A673 (cell line): ENCODE data around the gene KLHL13. TPM values are rescaled to one million over a fixed set of nuclear protein-coding genes. Genes with fewer than 3 reads are reported as not detected.

Source experiments
- BruUV-seq: library from RNA; stranded (reverse); fragments of 400-500 nt; replicated peaks from 2 replicates; lab custom pipeline; 2021; lab: Mats Ljungman, UMichigan
- CTCF ChIA-PET: fragments of 300-600 bp; sonication (Branson Sonifier 250); formaldehyde crosslinking; loops from one replicate; lab custom pipeline; 2022; ENCODE audit warnings: antibody characterized with exemption; lab: Charles Lee
- POLR2A ChIA-PET: fragments of 300-600 bp; sonication (Branson Sonifier 250); formaldehyde crosslinking; loops from one replicate; lab custom pipeline; 2022; ENCODE audit warnings: antibody characterized with exemption; ENCODE audit not compliant: low non-redundant PET; lab: Charles Lee
- DNase-seq: peaks from one replicate; pipeline ENCODE4 v3.0.0-alpha.2; 2015; ENCODE audit warnings: low spot score
- H3K27ac ChIP-seq: fragments of 200-600 bp; sonication (generic); 2 replicates; pipeline ENCODE4 v1.5.1; 2016; ENCODE audit warnings: mixed run types, low read depth, mild to moderate bottlenecking, mixed read lengths, antibody characterized with exemption, low read length; ENCODE audit not compliant: poor library complexity, severe bottlenecking
- H3K27me3 ChIP-seq: fragments of 200-600 bp; sonication (generic); replicated peaks from 2 replicates; pipeline ENCODE4 v1.6.1; 2017; ENCODE audit warnings: mixed run types, low read depth, mild to moderate bottlenecking, mixed read lengths, antibody characterized with exemption, low read length; ENCODE audit not compliant: insufficient read depth, poor library complexity
- H3K36me3 ChIP-seq: fragments of 200-600 bp; sonication (generic); 2 replicates; pipeline ENCODE4 v1.6.1; 2016; ENCODE audit warnings: mixed run types, mild to moderate bottlenecking, mixed read lengths, antibody characterized with exemption, low read length; ENCODE audit not compliant: insufficient read depth, poor library complexity, severe bottlenecking
- H3K4me1 ChIP-seq: fragments of 200-600 bp; sonication (generic); 2 replicates; pipeline ENCODE4 v1.6.1; 2017; ENCODE audit warnings: mixed run types, mild to moderate bottlenecking, mixed read lengths, antibody characterized with exemption, low read length; ENCODE audit not compliant: insufficient read depth, poor library complexity, severe bottlenecking
- H3K4me3 ChIP-seq: fragments of 200-600 bp; sonication (generic); 2 replicates; pipeline ENCODE4 v1.5.1; 2016; ENCODE audit warnings: low read depth, mixed run types, mild to moderate bottlenecking, mixed read lengths, low read length; ENCODE audit not compliant: poor library complexity, severe bottlenecking
- H3K9me3 ChIP-seq: fragments of 200-600 bp; sonication (generic); 2 replicates; pipeline ENCODE4 v1.6.1; 2016; ENCODE audit warnings: mixed run types, low read depth, mild to moderate bottlenecking, mixed read lengths, antibody characterized with exemption, low read length; ENCODE audit not compliant: poor library complexity, severe bottlenecking
- EZH2 ChIP-seq: fragments of 200-600 bp; sonication (generic); IDR thresholded peaks from 2 replicates; pipeline ENCODE4 v1.6.1; 2017; ENCODE audit warnings: borderline replicate concordance, low read depth, mild to moderate bottlenecking, mixed read lengths, antibody characterized with exemption, low read length; ENCODE audit not compliant: poor library complexity, severe bottlenecking
- intact Hi-C: fragments of 100-400 bp; cut with micrococcal nuclease; formaldehyde crosslinking; loops from one replicate; pipeline ENCODE4 v1.10.0; 2022; ENCODE audit not compliant: unreplicated experiment
- total RNA-seq: library from RNA; stranded (reverse); gene quantifications from 2 replicates; pipeline ENCODE4 v1.2.3, GENCODE V29; 2021
- TF ChIP-seq, protein P1 (sequence below): fragments of 300-800, 200-600 bp; sonication (generic); conservative IDR thresholded peaks from 2 replicates; pipeline ENCODE4 v1.5.1; 2017; ENCODE audit warnings: low read depth, mild to moderate bottlenecking, antibody characterized with exemption, low read length, moderate library complexity, mixed read lengths

Gene KLHL13
- total RNA-seq, 1 experiment from 2014 or later: 46.3 TPM

DNA sequence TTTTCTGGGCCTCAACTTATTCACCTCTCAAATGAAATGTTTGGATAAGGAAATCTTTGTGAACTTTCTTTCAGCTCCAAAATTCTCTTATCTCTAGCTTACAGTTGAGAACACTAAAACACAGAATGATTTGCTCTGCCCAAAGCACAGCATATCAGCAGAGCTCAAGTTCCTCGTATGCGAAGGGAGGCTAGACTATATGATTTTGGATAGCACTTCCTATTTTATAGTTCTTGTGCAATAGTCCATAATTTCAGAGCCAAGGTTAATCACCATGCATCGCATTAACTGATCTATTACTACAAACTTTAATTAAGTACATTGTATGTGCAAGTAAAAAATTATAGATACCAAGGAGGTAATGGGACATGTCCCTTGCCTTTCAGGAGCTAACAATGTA lies 27.0 kb upstream of the KLHL13 start:
- intact Hi-C loops: no loop called here
- no TSS peak for BruUV-seq
- TF ChIP-seq, protein P1, sequence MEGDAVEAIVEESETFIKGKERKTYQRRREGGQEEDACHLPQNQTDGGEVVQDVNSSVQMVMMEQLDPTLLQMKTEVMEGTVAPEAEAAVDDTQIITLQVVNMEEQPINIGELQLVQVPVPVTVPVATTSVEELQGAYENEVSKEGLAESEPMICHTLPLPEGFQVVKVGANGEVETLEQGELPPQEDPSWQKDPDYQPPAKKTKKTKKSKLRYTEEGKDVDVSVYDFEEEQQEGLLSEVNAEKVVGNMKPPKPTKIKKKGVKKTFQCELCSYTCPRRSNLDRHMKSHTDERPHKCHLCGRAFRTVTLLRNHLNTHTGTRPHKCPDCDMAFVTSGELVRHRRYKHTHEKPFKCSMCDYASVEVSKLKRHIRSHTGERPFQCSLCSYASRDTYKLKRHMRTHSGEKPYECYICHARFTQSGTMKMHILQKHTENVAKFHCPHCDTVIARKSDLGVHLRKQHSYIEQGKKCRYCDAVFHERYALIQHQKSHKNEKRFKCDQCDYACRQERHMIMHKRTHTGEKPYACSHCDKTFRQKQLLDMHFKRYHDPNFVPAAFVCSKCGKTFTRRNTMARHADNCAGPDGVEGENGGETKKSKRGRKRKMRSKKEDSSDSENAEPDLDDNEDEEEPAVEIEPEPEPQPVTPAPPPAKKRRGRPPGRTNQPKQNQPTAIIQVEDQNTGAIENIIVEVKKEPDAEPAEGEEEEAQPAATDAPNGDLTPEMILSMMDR: no peak
- no peak for TF ChIP-seq EZH2

DNA sequence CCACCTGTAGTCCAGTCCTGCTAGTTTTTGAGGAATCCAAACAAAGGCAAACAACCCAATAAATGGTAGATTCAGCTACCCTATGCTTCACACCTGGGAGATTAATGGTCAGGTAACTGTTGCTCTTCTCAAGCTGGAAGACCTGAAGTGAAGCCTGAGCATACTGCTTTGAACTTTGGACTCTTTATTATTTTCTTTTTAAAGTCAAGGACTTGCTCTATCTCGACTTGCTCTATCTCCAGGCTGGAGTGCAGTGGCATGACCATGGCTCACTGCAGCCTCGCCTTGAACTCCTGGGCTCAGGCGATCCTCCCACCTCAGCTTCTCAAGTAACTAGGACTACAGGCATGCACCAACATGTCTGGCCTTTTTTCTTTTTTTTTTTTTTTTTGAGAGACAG lies 14.7 kb upstream of the KLHL13 start:
- no peaks in the 10 kb centered on the region for H3K36me3 ChIP-seq
- no peaks in the 10 kb centered on the region for H3K9me3 ChIP-seq
- intact Hi-C loops: no loop called here
- no peak overlapping the region for H3K27ac ChIP-seq
- DNase-seq: no peak
- POLR2A ChIA-PET: no interaction called here
- no peaks in the 10 kb centered on the region for H3K4me1 ChIP-seq
- CTCF ChIA-PET: no interaction called here
- no peak overlapping the region for H3K4me3 ChIP-seq
- TF ChIP-seq, protein P1: no peak
- TF ChIP-seq EZH2: no peak
- BruUV-seq: no TSS peak
- H3K27me3 ChIP-seq: no peaks in the 10 kb centered on the region

More for the DNA sequence above, 27.0 kb upstream of the KLHL13 start:
- DNase-seq: no peak
- H3K4me1 ChIP-seq: no peaks in the 10 kb centered on the region
- no peak overlapping the region for H3K4me3 ChIP-seq
- no peaks in the 10 kb centered on the region for H3K9me3 ChIP-seq
- H3K27me3 ChIP-seq: no peaks in the 10 kb centered on the region
- POLR2A ChIA-PET: no interaction called here
- H3K36me3 ChIP-seq: no peaks in the 10 kb centered on the region
- CTCF ChIA-PET: no interaction called here
- H3K27ac ChIP-seq: no peak overlapping the region

DNA sequence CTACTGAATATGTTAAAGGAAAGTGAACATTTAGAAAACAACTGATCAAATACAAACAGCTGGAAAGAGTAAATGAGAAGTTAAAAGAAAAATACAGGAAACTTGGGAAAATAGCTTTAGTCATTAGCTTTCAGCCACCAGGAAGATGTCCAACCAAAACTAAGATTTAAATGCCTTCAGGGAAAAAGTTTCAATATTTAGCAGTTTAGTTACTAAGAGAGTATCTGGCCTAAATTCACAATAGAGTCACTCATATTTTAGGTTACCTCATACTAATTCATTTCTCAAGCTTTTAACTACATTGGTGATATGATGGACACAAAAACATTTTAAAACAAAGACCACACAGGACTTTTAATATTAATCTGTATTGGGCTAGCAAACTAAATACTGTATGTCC lies 13.1 kb upstream of the KLHL13 start:
- H3K27ac ChIP-seq: no peak overlapping the region
- no TSS peak for BruUV-seq
- H3K4me3 ChIP-seq: no peak overlapping the region
- TF ChIP-seq EZH2: no peak
- TF ChIP-seq, protein P1: no peak
- ChIA-PET CTCF (interaction anchor here (0.6 kb wide), 1 partner anchor 56 kb away, joined by 4 read pairs; no protein-coding TSS in a partner anchor), POLR2A (no interaction called here)
- no peaks in the 10 kb centered on the region for H3K36me3 ChIP-seq
- no peaks in the 10 kb centered on the region for H3K27me3 ChIP-seq
- H3K9me3 ChIP-seq: no peaks in the 10 kb centered on the region
- H3K4me1 ChIP-seq: no peaks in the 10 kb centered on the region
- DNase-seq: no peak
- intact Hi-C loops: no loop called here
